MCF 10A (cell line): ENCODE results near the gene NPC2. TPM values are rescaled to one million over a fixed set of nuclear protein-coding genes. Genes with fewer than 3 reads are reported as not detected.

ENCODE experiments used
- BruUV-seq: library from RNA; stranded (reverse); fragments of 400-500 nt; replicated peaks from 2 replicates; lab custom pipeline; 2021; lab: Mats Ljungman, UMichigan
- CTCF ChIA-PET: fragments of 300-600 bp; sonication (Branson Sonifier 250); formaldehyde crosslinking; extraction: SDS; loops from one replicate; lab custom pipeline; 2021; ENCODE audit warnings: antibody characterized with exemption, inconsistent platforms; lab: Yijun Ruan, JAX
- POLR2A ChIA-PET: fragments of 300-600, 350-650 bp; sonication (Branson Sonifier 250); formaldehyde crosslinking; extraction: SDS; loops from one replicate; lab custom pipeline; 2020; ENCODE audit warnings: antibody characterized with exemption, inconsistent platforms; lab: Yijun Ruan, JAX
- DNase-seq: peaks from one replicate; pipeline ENCODE4 v3.0.0-alpha.2; 2018; ENCODE audit not compliant: unreplicated experiment
- H3K27ac Mint-ChIP-seq: one replicate; pipeline ENCODE4 v1.8.0; 2022; ENCODE audit warnings: mild to moderate bottlenecking, low read depth, mixed read lengths; ENCODE audit not compliant: unreplicated experiment
- H3K27me3 Mint-ChIP-seq: one replicate; pipeline ENCODE4 v1.8.0; 2022; ENCODE audit warnings: mixed read lengths; ENCODE audit not compliant: insufficient read depth, unreplicated experiment
- H3K36me3 Mint-ChIP-seq: one replicate; pipeline ENCODE4 v1.8.0; 2022; ENCODE audit warnings: mild to moderate bottlenecking, moderate library complexity, mixed read lengths; ENCODE audit not compliant: insufficient read depth, unreplicated experiment
- H3K4me1 Mint-ChIP-seq: one replicate; pipeline ENCODE4 v1.8.0; 2022; ENCODE audit warnings: mixed read lengths; ENCODE audit not compliant: insufficient read depth, unreplicated experiment
- H3K4me3 Mint-ChIP-seq: one replicate; pipeline ENCODE4 v1.8.0; 2022; ENCODE audit warnings: mild to moderate bottlenecking, moderate library complexity, mixed read lengths; ENCODE audit not compliant: unreplicated experiment
- H3K9me3 Mint-ChIP-seq: one replicate; pipeline ENCODE4 v1.8.0; 2022; ENCODE audit warnings: mixed read lengths; ENCODE audit not compliant: unreplicated experiment
- intact Hi-C: fragments of 100-400 bp; cut with micrococcal nuclease; formaldehyde crosslinking; loops from 2 replicates; pipeline ENCODE4 v1.14.1; 2022
- total RNA-seq: library from RNA; stranded (reverse); gene quantifications from 2 replicates; pipeline ENCODE4 v1.2.3, GENCODE V29; 2022
- TF ChIP-seq, protein P1 (sequence below): fragments of 200-600 bp; IDR thresholded peaks from one replicate; pipeline ENCODE4 v1.8.0; 2022; ENCODE audit warnings: antibody characterized with exemption, mild to moderate bottlenecking; ENCODE audit not compliant: unreplicated experiment

NPC2 gene
- total RNA-seq, 1 experiment from 2014 or later = 128 TPM

DNA sequence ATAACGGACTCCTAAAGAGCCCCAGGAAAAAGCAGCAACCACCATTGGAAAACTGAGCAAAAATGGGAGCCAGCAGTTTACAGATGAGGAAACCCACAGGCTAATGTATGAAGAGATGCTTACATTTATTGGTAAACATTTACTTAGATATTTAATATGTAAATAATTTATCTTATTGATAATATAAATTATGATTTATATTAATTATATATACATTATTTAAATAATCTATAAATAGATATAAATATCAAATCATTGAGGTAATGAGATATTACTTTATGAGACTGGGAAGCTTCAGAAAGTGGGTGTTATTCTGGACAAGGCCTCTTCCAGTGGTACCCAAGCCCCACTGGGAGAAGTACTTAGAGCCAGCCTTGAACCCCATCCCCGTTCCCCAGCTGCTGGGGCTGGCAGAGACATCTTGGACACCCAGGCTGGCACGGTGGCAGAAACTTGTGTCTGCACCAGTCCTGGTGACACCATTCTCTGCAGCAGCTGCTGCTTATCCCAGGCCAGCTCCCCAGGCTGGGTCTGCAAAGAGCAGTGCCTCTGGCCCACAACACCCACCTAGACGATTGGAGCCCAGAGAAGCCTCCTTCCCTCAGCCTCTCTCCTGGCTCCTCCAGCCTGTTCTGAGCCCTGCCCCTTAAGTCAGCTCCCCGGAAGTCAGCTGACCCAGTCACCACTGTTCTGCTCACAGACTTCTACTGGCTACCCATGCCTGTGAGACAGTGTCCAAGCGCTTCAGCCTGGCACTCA, 26.4 kb upstream of the NPC2 start:
- Mint-ChIP-seq H3K9me3 (no peaks in the 10 kb centered on the region), H3K27ac (no peak overlapping the region), H3K4me1 (no peaks in the 10 kb centered on the region), H3K4me3 (no peak overlapping the region), H3K27me3 (no peaks in the 10 kb centered on the region), H3K36me3 (peaks cover 2% of the 10 kb centered on the region)
- TF ChIP-seq, protein P1, sequence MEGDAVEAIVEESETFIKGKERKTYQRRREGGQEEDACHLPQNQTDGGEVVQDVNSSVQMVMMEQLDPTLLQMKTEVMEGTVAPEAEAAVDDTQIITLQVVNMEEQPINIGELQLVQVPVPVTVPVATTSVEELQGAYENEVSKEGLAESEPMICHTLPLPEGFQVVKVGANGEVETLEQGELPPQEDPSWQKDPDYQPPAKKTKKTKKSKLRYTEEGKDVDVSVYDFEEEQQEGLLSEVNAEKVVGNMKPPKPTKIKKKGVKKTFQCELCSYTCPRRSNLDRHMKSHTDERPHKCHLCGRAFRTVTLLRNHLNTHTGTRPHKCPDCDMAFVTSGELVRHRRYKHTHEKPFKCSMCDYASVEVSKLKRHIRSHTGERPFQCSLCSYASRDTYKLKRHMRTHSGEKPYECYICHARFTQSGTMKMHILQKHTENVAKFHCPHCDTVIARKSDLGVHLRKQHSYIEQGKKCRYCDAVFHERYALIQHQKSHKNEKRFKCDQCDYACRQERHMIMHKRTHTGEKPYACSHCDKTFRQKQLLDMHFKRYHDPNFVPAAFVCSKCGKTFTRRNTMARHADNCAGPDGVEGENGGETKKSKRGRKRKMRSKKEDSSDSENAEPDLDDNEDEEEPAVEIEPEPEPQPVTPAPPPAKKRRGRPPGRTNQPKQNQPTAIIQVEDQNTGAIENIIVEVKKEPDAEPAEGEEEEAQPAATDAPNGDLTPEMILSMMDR = no peak
- no TSS peak for BruUV-seq
- intact Hi-C loops = no loop called here
- no peak for DNase-seq
- POLR2A ChIA-PET = interaction anchor here (0.6 kb wide), 1 partner anchor 243 kb away, joined by 3 read pairs; the partner anchor contains the start of gene YLPM1
- CTCF ChIA-PET = interaction anchor here (0.7 to 1.2 kb wide), 3 partner anchors 18 to 162 kb away, joined by 3 to 5 read pairs (median 4); no protein-coding TSS in a partner anchor

DNA sequence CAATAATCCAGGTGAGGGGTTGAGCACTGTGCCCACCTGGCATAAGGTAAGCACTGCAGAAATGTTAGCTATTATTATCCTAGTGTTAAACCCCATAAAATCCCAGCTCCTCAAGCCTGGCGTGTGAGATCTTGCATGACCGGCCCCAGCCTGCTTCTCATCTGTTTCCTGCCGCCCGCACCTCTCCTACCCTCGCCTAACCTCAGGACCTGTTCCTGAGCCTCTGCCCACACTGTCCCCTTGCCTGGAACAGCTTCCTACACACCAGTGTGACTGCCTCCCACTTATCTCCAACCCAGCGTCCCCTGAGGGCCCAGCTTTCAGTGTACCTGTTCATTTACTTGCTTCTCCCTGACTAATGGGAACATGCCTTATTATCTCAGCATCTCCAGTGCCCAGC, 25.1 kb upstream of the NPC2 start:
- BruUV-seq = no TSS peak
- Mint-ChIP-seq H3K27me3 (no peaks in the 10 kb centered on the region), H3K27ac (no peak overlapping the region), H3K4me3 (no peak overlapping the region), H3K4me1 (no peaks in the 10 kb centered on the region), H3K9me3 (no peaks in the 10 kb centered on the region), H3K36me3 (peaks cover 6% of the 10 kb centered on the region)
- ChIA-PET POLR2A (no interaction called here), CTCF (interaction anchor here (0.5 to 1.2 kb wide), 4 partner anchors 16 to 318 kb away, joined by 3 to 5 read pairs (median 4); no protein-coding TSS in a partner anchor)
- intact Hi-C loops = no loop called here
- DNase-seq = no peak
- TF ChIP-seq, protein P1 = no peak

DNA sequence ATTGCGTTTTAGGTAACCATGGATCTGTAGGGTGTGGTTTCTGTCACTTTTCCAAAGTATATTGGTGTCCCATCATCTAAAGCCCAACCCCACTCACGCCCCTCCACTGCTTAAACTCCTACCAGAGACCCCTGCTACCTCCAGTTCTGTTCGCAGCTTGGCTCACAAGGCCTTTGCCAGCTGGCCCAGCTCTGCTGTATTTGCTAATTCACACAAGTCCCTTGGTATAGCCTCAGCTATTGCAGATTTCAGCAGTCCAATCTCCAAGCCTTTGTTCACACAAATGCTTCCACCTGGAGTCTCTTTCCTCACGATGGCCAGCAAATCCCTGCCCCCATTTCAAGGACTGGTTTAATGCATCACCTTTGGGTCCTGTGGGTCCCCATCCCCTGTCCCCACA, 24.6 kb upstream of the NPC2 start:
- Mint-ChIP-seq H3K9me3 (no peaks in the 10 kb centered on the region), H3K36me3 (peaks cover 11% of the 10 kb centered on the region), H3K4me1 (no peaks in the 10 kb centered on the region), H3K27ac (no peak overlapping the region), H3K4me3 (no peak overlapping the region), H3K27me3 (no peaks in the 10 kb centered on the region)
- DNase-seq = no peak
- no TSS peak for BruUV-seq
- intact Hi-C loops = no loop called here
- ChIA-PET CTCF (interaction anchor here (0.5 to 0.8 kb wide), 2 partner anchors 54 to 319 kb away, joined by 3 read pairs; no protein-coding TSS in a partner anchor), POLR2A (no interaction called here)
- TF ChIP-seq, protein P1 = no peak

DNA sequence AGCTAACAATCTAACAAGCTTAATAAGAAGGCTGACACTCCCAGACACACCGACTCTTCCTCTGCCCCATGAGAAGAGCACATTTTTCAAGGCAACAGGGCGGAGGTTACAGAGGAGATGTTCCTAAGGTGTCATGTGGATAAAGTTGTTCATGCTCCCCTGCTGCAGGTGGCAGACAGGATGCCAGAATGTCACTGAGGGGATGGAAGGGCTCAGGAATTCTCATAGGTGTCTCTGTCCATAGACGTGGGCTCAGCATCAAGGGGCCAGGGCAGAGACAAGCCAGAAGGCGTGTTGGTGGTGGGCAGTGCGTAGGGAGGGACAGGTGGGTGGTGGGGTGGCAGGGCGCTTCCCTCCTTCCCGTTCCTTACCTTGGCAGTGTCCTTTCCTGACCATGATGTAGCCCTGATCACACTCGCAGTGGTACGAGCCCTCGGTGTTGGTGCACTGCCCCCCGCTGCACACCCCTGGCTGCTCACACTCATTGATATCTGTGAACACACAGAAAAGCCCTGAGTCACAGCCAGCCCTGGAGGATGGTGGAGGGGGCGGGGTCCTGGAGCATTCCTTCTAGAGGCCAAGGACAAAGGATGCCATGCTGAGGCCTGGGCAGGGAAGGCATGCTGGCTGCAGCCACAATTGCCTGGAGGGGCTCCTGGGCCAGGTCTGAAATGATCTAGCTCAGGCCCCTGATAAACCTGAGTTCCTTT, 23.5 kb upstream of the NPC2 start:
- peaks cover 12% of the 10 kb centered on the region for H3K36me3 Mint-ChIP-seq
- no peaks in the 10 kb centered on the region for H3K27me3 Mint-ChIP-seq
- TF ChIP-seq, protein P1 = no peak
- no peak overlapping the region for H3K4me3 Mint-ChIP-seq
- DNase-seq = no peak
- intact Hi-C loops = no loop called here
- peaks cover under 1% of the 10 kb centered on the region for H3K4me1 Mint-ChIP-seq
- CTCF ChIA-PET = interaction anchor here (0.6 kb wide), 1 partner anchor 213 kb away, joined by 5 read pairs; no protein-coding TSS in a partner anchor
- H3K27ac Mint-ChIP-seq = no peak overlapping the region
- POLR2A ChIA-PET = no interaction called here
- BruUV-seq = no TSS peak
- no peaks in the 10 kb centered on the region for H3K9me3 Mint-ChIP-seq
